HG03108 (cell line): ENCODE results near the gene SORCS2.

Source experiments
- ATAC-seq: cut with Tn5 transposase; IDR thresholded peaks from one replicate; pipeline ENCODE4 v1.9.1; 2021; ENCODE audit warnings: moderate library complexity; ENCODE audit not compliant: unreplicated experiment

Gene SORCS2

DNA sequence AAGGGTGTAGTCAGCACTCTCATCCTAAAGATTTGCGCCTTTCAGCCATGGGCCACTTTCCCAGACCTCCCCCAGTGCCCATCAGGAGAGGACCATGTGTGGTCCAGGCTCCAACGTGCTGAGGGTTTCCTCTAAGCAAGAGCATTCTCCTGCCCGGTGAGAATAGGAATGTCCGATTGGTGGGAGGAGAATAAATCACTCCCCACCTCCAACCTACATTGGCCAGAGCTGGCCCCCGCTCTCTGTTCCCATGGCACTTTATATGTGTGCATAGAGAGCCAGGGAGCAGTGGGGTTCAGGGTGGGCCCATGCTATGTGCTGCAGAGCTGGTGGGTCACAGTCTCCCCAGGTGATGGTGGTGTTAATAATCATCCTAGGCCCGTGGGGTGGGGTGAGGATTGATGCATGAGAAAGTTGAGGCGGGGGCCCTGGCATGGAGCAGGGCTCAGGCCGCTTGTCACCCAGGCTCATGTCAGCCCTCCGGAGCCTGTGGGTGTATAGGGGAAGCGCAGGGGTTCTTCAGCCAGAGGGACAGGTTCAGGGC, 6.8 kb upstream of the SORCS2 start:
- no peak for ATAC-seq

DNA sequence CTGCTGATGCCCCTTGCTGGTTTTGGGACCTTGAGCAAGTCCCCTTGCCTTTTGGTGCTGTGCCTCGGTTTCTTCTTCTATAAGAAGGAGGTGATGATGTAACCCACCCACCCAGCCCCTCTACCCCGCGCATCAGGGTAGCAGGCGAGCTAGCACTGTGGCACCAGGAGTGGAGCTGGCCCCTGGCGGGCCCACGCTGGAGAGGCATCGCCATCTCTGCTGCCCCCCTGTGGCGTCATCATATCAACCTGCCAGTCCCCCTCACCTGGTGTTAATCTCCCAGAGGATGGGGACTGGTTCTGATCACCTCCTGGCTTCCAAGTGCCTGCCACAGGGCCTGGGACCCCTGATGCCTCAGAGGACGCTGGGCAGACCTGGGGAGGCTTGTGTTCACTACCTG, 6.3 kb upstream of the SORCS2 start:
- ATAC-seq, result no peak

DNA sequence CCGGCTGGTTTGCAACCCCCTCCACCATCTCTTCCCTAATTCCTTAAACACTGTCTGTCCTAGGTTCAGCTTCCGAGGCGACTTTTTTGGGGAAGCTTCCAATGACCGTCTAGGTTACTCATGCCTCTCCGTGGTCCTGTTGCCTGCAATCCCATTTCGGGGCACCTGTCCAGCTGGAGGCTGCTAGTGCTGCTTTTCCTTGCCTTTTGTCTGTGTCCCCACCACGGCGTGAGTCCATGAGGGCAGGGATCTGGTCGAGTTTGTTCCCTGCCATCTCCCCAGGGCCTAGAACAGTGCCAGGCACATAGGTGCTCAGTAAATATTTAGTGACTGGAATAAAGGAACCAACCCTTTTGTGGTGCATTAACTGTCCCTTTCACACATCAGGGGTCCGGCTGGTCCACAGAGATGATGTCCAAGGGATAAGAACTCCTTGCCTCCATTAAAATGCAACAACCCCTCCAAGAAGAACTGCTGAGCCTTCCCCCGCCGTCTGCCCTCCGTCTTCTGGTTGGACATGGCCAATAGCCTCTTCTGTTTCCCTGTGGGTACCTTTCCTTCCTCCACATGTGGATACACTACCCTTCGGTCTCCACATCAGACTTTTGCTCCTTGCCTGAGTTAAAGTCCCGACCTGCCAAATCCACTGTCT, 5.7 kb upstream of the SORCS2 start:
- no peak for ATAC-seq

DNA sequence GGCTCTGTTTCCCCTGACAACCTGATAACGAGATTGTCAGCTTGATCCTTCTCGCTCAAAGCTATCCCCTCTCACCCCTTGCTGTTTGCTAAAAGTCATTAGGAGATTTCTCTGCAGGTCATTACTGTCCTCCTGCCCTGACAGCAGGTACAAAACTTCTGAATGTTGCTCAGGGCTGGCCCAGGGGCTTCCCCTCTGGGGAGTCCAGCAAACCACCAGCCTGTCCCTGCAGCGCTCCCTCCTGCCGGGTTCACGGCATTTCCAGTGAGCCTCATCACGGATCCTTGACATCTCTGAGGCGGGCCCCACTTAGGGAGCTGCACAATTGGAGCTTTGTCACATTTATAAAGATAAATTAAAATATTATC, 5.2 kb upstream of the SORCS2 start:
- ATAC-seq, result no peak

DNA sequence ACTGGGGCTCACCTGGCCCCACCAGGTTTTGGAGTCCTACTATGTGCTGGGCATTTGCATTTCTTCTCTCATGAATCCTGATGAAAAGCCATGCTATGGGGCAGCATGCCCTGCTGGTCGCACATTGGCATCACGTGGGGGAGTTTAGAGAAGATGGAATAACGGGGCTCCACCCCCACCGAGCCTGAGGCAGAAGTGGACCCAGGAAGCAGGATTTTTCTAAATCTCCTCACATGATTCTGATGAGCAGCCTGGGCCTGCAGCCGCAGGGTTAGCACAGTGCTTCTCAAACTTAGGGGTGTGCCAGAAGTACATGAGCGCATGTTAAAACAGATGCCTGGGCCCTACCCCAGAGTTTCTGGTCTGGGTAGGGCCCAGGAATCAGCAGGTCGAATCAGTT, 4.6 kb upstream of the SORCS2 start:
- ATAC-seq, result no peak

DNA sequence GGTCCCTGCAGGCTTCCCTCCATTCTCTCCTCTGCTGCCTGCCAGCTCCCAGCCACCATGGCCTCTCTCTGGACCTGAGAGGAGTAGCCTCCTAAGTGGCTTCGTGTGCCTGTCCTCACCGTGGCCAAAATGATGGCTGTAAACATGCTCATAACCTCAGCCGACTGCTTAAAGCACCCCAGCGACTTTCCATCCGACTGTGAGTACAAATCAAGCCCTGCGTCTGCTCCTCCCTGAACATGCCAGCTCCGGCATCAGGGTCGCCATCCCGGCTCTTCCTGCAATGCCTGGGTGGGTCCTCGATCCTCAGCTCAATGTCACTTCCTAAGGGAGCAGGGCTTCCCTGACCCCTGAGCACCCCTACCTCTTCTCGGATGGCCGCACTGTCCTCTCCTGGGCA, 3.3 kb upstream of the SORCS2 start:
- ATAC-seq, result no peak

DNA sequence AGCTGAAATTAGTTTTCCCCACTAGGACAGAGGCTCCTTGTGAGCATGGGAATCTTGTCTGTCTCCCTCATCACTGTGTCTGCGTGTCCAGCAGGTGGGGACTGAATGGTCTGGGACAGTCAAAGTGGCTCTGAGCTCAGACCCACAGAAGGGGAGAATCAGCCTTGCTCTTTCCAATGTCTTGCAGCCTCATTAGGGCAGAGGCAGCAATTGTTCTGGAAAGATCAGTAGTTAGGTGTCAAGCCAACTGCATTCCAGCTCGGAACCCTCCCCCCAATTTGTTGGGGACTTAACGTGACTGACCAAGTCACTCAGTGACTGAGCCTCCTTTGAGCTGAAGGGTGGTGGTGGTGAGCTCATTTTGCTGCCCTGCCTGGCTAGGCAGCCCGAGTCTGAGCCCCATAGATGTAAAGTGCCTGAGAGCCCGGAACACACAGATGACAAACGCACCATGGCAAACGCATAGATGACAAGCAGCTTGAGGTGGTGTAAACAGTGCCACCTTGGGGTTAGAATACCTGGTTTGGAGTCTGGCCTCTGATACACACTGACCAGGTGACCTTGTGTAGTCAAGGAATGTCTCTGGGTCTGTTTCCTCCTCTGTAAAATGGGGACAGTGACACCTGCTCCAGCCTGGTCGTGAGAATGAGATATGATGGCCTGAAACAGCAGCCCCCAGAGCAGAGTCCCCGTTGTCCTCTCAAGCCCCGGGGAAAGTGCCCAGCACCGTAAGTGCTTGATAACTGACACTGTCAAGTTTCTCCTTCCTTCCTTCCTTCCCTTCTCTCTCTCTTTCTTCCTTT, 2.7 kb upstream of the SORCS2 start:
- ATAC-seq, result no peak

DNA sequence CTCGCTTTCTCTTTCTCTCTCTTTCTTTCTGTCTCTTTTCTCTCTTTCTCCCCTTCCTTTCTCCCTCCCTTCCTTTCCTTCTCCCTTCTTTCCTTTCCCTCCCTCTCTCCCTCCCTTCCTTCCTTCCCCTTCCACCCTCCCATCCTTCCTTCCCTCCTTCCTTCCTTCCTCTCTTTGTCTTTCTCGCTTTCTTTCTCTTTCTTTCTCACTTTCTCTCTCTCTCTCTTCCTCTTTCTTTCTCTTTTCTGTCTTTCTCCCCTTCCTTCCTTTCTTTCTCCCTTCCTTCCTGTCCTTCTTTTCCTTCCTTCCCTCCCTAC, 2.1 kb upstream of the SORCS2 start:
- no peak for ATAC-seq

DNA sequence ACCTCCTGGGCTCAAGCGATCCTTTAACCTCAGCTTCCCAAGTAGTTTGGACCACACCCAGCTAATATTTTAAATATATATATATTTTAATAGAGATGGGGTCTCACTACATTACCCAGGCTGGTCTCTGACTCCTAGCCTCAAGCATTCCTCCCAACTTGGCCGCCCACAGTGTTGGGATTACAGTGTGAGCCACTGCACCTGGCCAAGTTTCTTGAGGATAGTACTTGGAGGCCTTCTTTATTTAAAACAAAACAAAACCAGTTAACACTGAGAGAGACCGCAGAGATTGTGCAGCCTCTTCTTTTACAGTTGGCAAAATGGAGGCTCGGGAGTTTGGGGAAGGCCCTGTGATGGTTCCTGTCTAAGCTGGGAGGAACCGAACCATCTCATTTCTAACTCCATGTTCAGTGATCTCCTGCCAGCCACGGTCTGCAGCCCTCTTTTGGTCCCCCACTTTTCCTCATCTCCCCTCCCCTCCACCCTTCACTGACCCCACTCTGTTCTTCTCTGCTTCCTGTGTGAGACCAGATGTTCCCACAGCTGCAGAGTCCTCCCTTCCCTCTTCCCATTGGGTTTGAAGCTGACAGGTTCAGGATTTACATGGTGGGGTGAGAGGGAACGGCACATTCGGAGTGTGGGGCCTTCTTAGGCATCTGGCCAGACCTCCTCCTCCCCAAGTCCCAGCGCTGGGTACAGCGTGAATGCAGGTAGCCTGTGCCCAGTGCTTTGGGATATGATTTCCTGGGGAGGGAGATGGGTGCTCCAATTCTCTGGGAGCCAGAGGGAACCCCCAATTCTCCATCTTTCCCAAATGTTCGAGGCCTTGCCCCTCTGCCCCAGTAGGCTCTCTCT, 1.4 kb upstream of the SORCS2 start:
- ATAC-seq, result no peak

DNA sequence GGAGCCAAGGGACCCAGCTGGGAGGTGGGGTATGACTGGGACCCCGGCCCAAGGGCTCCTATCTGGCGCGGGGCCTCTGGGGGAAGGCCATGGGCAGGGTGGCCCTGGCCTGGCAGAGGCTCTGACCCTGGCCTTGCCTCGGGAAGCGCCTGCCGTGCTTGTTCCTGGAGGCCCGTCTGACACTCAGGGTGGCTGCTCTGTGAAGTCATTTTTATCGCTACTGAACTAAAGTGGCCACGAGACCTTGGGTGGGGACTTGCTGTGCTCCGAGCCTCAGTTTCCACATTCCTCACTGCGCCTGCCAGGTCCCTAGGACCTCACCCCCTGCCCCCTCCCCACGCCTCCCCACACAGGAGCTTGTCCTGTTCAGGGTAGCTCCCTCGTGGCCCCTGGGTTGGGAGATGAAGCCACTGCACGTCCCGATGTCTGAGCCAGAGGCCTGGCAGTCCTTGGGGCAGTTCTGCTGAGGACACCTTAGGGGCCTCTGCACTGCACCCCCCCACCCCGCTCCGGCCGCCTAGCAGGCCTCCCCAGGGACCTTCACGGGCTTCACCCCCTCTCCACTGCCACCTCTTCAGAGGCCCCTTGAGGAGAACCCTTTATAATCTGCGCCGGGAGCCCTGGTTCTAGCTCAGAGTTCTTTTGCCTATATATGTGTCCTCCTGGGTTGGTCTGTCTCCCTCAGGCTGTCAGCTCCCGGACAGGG, 639 bp upstream of the SORCS2 start:
- ATAC-seq, result no peak

DNA sequence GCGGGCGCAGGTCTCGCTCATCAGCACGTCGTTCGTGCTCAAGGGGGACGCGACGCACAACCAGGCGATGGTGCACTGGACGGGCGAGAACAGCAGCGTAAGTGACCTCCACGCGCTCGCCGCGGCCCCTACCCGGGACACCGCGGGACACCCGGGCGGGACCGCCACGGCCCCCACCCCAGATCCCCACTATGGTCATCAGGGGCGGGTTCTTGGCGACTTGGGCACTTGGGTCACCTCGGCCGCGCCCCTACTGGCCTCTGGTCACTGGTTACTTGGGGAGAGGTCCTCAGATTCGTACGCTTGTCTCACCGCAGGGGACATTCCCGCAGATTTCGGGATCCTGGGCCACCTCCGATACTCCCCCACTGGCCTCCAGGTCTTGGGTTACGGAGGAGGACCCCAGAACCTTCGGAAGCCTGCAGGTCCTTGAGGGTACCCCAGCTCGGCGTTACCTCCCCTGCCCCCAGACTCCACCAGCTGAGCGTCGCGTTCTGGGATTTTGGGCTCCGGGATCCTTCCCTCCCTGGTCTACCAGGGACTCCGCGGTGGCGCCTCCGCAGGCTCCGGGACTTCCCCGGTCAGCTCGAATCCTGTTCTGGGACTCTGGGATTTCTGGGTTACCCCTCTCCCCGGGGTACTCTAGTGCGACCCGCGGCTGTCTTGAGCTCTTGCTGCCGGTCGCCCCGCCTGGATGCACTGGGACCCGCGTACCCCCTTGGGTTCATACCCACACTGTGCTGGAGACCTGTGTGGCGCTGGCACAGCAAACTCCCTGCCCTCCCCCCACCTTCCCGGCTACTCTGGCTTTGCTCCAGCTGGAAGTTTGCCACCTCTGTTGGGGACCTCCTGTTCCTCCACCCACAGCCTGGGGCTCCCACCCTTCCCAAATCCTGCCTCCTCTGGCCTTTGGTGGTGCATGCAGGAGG, 956 bp downstream of the SORCS2 start:
- ATAC-seq, result no peak

DNA sequence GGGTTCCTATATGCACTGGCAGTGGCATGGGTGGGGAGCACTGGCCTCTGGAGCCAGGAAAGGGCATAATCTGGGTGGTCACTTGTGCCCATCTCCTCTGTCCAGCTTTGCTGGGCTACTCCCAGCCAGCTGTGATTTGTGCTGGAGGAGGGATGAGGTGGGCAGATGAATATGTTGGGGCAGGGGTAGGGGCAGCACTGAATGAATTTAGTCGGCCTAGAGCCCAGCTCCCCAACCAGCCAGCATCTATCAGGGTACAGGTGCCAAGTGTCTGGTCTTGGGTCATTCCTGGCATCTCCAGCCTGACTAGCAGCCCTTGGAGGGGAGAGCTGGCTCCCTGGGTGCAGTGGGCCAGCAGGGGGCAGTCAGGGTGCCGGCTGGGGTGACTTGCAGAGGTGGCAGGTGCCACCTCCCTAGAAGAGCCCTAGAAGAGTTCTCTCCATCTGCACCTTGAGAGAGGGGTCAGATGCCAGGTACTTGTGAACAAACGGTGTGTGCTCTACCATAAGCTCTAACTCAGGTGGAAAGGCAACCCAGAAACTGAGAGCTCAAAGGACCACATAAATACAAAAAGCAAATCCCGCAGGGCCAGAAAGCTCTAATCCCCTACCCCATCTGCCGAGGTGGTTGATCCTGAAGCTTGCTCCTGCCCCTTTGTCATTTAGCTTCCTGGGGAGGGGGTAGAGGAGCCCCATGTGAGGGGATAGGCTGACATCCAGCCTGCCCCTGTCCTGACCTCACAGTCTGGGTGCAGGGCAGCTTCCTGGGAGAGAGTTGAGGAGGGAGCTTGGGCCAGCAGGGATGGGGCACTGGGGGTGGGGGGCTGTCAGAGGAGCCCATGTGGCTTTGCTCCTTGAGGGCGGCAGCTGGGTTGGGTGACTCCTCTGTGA, 2.2 kb downstream of the SORCS2 start:
- no peak for ATAC-seq

DNA sequence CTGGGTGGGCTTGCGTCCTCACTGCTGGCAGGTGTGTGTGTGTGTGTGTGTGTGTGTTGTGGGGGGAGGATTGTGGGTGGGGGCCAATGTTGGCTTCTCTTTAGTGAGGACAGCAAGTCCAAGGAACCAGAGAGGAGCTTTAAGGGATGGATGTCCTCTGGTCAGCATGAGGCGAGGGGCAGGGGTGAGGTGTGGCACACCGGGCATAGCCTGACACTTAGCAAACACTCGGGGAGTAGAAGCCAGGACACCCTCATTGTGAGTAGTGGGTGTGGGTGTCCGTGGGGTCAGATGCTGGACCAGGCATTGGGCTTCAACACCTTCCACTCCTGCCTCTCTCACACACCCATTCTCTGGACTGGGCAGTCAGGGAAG, 2.8 kb downstream of the SORCS2 start:
- no peak for ATAC-seq

DNA sequence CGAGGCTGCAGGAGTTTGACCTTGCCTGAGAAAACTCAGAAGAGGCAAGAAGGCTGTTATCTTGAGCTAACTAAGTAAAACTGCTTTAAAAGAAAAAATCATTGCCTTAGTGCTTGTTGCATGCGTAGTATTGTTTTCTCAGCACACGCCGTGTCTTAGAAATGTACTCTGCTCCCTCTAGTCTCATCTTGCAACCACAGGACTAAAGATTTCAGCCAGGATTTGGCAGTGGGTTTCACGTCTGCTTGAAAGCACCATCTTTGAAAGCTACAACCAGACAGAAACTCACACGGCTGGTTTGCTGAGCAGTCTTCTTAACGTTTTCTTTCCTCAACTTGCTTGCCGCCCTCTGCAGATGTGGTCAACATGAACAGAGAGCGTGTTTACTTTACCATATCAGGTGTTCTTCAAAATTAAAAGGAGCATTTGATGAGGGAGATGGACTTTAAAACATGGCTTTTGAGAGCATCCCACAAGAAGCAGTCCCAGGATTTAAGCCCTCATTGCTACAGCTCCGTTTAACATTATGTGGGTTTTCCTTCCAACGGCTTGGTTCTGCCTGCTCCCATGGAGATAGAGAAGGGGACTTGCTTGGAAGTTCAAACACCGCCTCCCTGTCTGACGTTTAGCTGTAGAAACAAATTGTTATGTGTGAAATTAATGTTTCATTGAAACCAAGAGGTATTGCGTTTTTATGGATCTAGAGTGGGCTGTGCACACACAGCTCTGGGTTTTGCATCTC, 3.4 kb downstream of the SORCS2 start:
- no peak for ATAC-seq

DNA sequence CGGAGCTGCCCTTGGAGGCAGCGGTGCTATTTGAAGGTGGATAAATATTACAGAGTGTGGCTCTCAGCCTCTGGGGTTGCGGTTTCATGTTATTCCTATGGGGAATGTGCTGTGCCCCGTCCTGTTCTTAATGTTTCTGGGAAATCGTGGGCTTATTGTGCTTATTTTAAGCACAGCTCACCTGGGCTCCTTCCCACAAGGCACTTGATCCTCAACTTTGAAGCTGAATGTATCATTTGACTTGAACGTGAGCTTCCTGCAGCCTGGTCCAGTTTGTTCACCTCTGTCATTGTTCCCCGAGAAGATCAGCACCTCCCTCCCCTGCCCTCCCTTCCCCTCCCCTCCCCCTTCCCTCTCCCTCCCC, 3.9 kb downstream of the SORCS2 start:
- no peak for ATAC-seq

DNA sequence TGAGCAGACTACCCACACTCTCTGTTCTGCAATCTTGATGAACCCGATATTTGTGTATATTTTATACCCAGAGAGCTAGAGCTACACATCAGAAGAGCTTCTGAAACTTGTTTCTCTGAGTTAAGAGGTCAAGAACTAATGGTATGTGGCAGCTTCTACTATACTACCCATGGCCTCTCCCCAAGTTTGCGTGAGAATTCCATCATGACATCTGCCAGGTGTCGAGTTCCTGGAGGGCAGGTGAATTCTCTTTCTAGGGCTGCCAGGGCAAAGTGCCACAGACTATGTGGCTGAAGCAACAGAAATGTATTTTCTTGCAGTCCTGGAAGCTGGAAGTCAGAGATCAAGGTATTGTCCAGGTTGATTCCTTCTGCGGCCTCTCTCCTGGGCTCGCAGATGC, 4.4 kb downstream of the SORCS2 start:
- no peak for ATAC-seq

DNA sequence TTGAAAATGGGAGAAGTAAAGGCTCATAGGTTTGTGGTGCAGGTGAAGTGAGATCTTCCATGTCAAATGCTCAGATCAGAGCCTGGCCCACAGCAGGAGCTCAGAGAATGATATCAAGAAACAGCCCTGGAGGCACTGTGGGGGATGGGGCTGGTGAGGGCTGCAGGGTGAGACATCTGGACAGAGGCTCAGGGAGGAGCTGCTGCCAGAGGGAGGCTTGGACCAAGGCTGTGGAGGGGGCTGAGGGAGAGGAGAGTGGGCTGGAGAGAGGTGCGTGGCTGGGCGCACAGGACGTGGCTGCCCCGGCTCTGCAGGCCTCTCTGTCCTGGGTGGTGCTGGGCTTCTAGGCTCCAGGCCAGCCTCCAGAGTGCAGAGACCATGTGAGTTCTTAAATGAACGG, 5.6 kb downstream of the SORCS2 start:
- ATAC-seq, result no peak

DNA sequence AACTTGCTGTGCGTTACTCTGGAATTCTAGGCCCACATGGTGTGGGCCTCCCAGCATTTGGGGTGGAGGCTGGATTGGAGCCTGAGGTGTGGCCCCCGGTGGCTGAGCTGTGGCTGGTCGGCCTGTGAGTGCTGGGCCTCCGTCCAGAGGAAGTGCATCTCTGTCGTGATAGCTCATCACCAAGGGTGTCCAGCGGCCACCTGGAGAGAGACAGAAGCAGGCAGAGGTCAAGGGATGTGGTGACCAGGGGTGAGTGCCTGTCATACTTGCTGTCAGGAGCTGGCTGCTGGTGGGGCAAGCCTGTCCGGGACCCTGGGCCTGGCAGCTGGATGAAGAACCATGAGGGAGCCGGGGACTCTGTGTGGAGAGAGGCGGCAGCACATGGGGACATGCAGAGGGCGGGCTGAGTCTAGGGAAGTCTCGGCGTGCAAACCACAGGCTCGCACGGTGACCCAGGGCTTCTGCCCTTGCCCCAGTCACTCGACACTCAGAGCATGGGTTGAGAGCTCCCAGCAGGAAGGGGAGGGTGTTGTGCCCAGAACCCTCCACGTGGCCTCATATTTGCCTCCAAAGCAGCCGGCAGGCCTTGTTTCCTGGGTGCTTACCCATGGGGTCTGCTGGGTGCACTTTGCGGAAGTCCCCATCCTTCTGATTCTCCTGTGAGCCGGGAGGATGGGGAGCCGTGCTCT, 6.2 kb downstream of the SORCS2 start:
- no peak for ATAC-seq
